Hindlimb muscle (tissue), 1 donor: ENCODE data around the gene APOL4. TPM values are rescaled to one million over a fixed set of nuclear protein-coding genes. Genes with fewer than 3 reads are reported as not detected.
"Not testable (repeated sequence)": the region's sequence is repeated elsewhere in the genome, so short reads cannot be mapped to it uniquely, and the experiment has no call there.

Experiments
- DNase-seq: peaks from one replicate; pipeline ENCODE4 v3.0.0-alpha.2; 2013
- polyA plus RNA-seq: library from polyadenylated mRNA; unstranded; fragments of 120-200 nt; gene quantifications from one replicate; pipeline ENCODE4 v1.2.1, GENCODE V29; 2013; ENCODE audit not compliant: insufficient read length

The APOL4 gene
- polyA plus RNA-seq, 1 donor = 11.8 TPM

- DNase-seq = no peak
Measured at GRCh38 chr22:36206255-36206654, 4.6 kb upstream of the APOL4 start.

- DNase-seq = not testable (repeated sequence)
Measured at GRCh38 chr22:36205573-36205972, 4.0 kb upstream of the APOL4 start.

DNA sequence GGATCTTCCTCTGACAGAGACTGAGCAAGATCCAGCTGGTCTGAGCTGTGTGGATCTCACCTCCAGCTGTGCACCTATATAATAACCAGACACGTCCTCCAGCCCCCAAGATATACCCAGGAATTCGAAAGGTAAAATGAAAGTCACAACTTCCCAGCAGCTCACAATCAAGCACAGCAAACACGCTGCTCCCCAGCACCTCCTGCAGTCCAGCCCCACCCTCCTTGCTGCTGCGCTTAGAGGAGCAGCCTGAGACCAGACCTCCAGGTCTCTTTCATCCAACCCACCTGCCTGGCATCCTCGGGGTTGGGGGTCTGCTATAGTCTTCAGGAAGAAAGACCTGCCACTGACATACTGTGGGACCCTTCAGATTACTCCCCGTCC is 3.0 kb upstream of the APOL4 start:
- DNase-seq = no peak

GRCh38 chr22:36204001-36204631 is 2.5 kb upstream of the APOL4 start:
- no peak for DNase-seq

DNA sequence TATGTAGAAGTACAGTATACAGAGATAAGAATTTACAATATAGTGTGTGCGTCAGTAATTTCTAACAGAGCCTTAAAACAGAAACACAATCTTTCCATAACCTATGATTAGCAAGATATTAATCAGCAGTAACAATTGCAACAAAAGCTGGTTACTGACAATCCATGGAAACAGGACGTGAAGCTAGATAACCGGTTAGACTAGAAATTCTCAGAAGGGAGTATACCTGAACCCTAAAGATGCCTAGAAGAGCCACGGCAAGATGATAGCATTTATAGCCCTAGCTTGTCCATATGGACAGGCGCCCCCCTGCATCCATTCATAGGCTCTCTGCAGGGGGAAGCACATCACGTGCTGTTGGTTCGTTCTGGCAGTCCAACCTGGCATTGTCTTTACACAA is 1.8 kb upstream of the APOL4 start:
- DNase-seq = not testable (repeated sequence)

GRCh38 chr22:36202906-36203305 is 1.3 kb upstream of the APOL4 start:
- not testable (repeated sequence) for DNase-seq

- DNase-seq = not testable (repeated sequence)
Measured at GRCh38 chr22:36201025-36201424, 584 bp downstream of the APOL4 start.

GRCh38 chr22:36199001-36199551 is 2.5 kb downstream of the APOL4 start:
- no peak for DNase-seq

DNA sequence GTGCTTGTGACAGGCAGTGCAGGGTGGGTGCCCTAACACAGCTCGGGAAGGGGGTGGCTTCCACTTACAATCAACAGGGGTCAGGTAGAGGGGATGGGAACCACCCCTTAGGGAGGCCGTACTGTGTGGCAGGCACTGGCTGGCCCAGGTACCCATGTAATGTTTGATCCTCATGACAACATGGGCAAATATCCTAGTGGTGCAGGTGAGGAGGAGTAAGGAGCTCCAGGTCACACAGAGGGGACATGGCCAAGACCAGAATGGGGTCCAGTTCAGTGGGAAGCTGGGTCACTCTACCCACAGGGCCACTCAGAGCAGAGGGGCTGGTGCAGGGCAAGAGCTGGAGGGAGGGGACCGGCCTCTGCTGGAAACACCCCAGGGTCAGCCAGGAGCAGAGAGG is 3.1 kb downstream of the APOL4 start:
- DNase-seq = no peak

- peak; percentile 53 for DNase-seq
Measured at GRCh38 chr22:36197514-36198146, 4.0 kb downstream of the APOL4 start.

DNA sequence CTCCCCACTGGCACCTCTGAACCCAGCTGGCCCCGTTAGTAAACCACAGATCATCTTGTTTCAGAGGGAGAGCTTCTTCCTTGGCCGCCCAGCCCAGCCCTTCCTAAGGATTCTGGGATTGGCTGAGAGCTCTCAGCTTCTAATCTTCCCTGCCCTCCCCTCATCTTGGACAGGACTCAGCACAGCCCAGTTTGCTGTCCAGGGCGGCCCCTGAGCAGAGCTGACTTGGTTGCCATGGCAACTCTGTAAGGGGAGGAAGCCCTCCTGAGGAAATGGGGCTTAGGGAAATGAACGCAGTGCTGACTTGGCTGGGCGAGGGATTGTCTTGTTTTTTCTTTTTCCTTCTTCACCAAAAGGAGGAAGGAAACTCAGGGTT is 4.6 kb downstream of the APOL4 start:
- DNase-seq = peak; percentile 60

GRCh38 chr22:36196254-36197064 is 5.2 kb downstream of the APOL4 start:
- no peak for DNase-seq

- peak; percentile 61 for DNase-seq
Measured at GRCh38 chr22:36194971-36195370, 6.6 kb downstream of the APOL4 start.

- no peak for DNase-seq
Measured at GRCh38 chr22:36194385-36194784, 7.2 kb downstream of the APOL4 start.

- no peak for DNase-seq
Measured at GRCh38 chr22:36193577-36193976, 8.0 kb downstream of the APOL4 start.

- no peak for DNase-seq
Measured at GRCh38 chr22:36193171-36193570, 8.4 kb downstream of the APOL4 start.

GRCh38 chr22:36192542-36192941 is 9.1 kb downstream of the APOL4 start:
- no peak for DNase-seq

DNA sequence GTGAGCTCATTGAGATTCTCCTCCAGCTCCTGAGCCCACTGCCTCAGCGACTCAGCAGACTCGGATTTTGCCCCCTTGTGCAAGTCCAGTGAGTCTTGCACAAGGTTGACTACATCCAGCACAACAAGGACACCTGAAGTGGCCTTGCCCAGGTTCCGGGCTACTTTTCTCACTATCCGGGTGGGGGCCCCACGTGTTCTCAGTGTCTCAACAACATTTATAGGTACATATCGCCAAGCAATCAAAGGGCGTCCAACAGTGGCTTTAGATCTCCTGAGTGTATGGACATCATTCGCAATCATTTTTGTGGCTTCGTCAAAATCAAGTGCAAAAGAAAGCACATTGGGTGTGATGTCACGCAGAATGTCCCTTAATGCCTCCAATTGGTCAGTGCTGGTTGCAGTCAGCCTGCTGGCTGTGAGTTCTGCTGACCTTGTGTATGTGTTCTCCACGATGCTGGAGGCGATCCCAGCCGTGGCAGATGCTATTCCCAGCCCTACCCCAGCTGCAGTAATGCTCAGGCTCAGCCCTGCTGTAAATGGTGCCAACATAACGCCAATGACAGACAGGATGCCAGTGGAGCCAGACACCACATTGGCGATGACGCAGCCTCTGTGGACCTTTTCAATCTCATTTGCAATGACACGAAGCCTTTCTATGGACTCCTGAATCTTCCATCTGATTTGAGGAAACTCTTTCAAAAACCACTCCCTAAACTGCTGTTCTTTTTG is 10.3 kb downstream of the APOL4 start:
- peak; percentile 69 for DNase-seq

DNA sequence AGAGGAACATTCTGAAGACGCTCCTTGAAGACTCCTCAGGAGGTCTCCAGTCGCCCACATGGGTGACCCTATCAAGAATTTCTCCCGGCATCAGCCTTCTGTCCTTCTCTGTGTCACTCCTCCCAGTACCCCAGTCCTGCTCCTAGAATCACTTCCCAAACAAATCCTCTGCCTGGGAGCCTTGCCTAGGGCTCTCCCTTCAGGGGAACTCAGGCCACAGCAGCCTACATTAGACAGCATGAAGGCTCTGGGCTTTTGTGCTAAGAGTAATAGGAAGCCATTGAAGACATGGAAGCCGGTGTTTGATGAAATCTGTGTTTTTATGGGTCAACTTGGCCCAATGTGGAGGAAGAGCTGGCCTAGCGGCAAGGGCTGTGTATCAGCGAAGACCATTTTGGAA is 13.7 kb downstream of the APOL4 start:
- not testable (repeated sequence) for DNase-seq

- no peak for DNase-seq
Measured at GRCh38 chr22:36185828-36186624, 15.6 kb downstream of the APOL4 start.

- DNase-seq = no peak
Measured at GRCh38 chr22:36184433-36185025, 17.1 kb downstream of the APOL4 start.
